DND-41 (cell line): Measurements from ENCODE around the gene KRTAP4-11.

Experiments
- ATAC-seq: fragments of 200-7000 bp; cut with Tn5 transposase; 3 replicates; pipeline ENCODE4 v1.9.1; 2021; ENCODE audit warnings: low read depth; ENCODE audit not compliant: insufficient read depth
- DNase-seq: peaks from one replicate; pipeline ENCODE4 v3.0.0-alpha.2; 2020
- H2AFZ ChIP-seq: 2 replicates; pipeline ENCODE4 v1.6.0; 2012; ENCODE audit warnings: low read depth, low read length
- H3K27ac ChIP-seq: 2 replicates; pipeline ENCODE4 v1.5.1; 2012; ENCODE audit warnings: low read length, inconsistent platforms
- H3K27me3 ChIP-seq: fragments of 200-600 bp; sonication (generic); 2 replicates; pipeline ENCODE4 v1.6.0; 2012; ENCODE audit warnings: low read length, mild to moderate bottlenecking, inconsistent platforms; ENCODE audit not compliant: insufficient read depth, poor library complexity
- H3K36me3 ChIP-seq: 2 replicates; pipeline ENCODE4 v1.5.1; 2012; ENCODE audit warnings: low read length, inconsistent platforms; ENCODE audit not compliant: insufficient read depth
- H3K4me1 ChIP-seq: 2 replicates; pipeline ENCODE4 v1.5.1; 2012; ENCODE audit warnings: mild to moderate bottlenecking, low read length; ENCODE audit not compliant: insufficient read depth
- H3K4me2 ChIP-seq: 2 replicates; pipeline ENCODE4 v1.6.0; 2012; ENCODE audit warnings: mild to moderate bottlenecking, moderate library complexity, low read length, inconsistent platforms; ENCODE audit not compliant: insufficient read depth
- H3K4me3 ChIP-seq, 2 experiments: fragments of 200-600 bp in 1 of 2; shearing (Covaris generic) in 1 of 2; 2 replicates each; pipeline ENCODE4 v1.5.1; 2012 to 2016; ENCODE audit warnings: inconsistent platforms in 2 of 2, low read length in 2 of 2, mild to moderate bottlenecking in 2 of 2, low read depth in 1 of 2, moderate library complexity in 1 of 2
- H3K79me2 ChIP-seq: 2 replicates; pipeline ENCODE4 v1.6.0; 2012; ENCODE audit warnings: low read length, inconsistent platforms; ENCODE audit not compliant: insufficient read depth
- H3K9ac ChIP-seq: 2 replicates; pipeline ENCODE4 v1.6.0; 2012; ENCODE audit warnings: low read depth, mild to moderate bottlenecking, inconsistent platforms, low read length, moderate library complexity
- H3K9me3 ChIP-seq: 2 replicates; pipeline ENCODE4 v1.5.1; 2012; ENCODE audit warnings: low read length, moderate library complexity, mild to moderate bottlenecking, inconsistent platforms; ENCODE audit not compliant: insufficient read depth, severe bottlenecking
- H4K20me1 ChIP-seq: 2 replicates; pipeline ENCODE4 v1.6.0; 2012; ENCODE audit warnings: low read length; ENCODE audit not compliant: insufficient read depth
- CTCF ChIP-seq: IDR thresholded peaks from 2 replicates; pipeline ENCODE4 v1.5.1; 2012; ENCODE audit warnings: borderline replicate concordance, low read length, moderate library complexity, mild to moderate bottlenecking; ENCODE audit not compliant: poor library complexity, severe bottlenecking; ENCODE audit errors: extremely low read depth
- EZH2 ChIP-seq: IDR thresholded peaks from 3 replicates; pipeline ENCODE4 v1.6.1; 2012; ENCODE audit warnings: borderline replicate concordance, low read depth, mild to moderate bottlenecking, moderate library complexity, low read length, inconsistent platforms; ENCODE audit not compliant: severe bottlenecking

The KRTAP4-11 gene

DNA sequence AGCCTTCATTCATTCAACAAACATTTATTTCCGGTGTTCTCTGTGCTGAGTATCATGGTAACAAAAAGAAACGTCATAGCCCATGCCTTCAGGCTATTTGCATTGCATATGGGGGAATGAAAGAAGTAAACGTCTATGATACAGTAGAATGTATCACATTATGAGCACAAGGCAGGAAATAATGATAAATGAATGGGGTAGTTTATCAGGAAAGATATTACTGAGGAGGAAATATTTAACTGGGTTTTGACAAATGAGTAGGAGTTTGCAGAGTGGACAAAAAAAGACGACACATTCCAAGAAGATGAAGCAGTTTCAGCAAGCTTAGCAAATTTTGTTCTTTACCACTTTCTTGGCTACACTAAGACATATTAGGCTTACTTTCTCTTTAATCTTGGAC lies 35.5 kb downstream of the KRTAP4-11 start:
- TF ChIP-seq CTCF (no peak), EZH2 (no peak)
- Histone ChIP-seq H3K27ac (no peak overlapping the region), H3K79me2 (no peaks in the 10 kb centered on the region), H3K9ac (no peak overlapping the region), H3K36me3 (no peaks in the 10 kb centered on the region), H3K27me3 (no peaks in the 10 kb centered on the region), H3K4me1 (no peaks in the 10 kb centered on the region), H2AFZ (no peak overlapping the region), H4K20me1 (no peaks in the 10 kb centered on the region), H3K4me2 (no peak overlapping the region), H3K4me3 (no peak overlapping the region), H3K9me3 (no peaks in the 10 kb centered on the region)
- no peak for DNase-seq
- no peak for ATAC-seq

DNA sequence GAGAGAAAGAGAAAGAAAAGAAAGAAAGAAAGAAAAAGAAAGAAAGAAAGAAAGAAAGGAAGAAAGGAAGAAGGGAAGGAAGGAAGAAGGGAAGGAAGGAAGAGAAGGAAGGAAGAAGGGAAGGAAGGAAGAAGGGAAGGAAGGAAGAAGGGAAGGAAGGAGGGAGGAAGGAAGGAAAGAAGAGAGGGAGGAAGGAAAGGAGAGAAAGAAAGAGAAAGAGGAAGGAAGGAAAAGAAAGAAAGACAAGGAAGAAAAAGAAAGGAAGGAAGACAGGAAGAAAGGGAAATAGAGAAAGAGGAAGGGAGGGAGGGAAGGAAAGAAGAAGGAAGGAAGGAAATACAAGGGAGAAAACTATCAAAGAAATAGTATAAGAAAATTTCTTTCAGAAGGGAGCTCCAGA lies 41.4 kb downstream of the KRTAP4-11 start:
- no peaks in the 10 kb centered on the region for H4K20me1 ChIP-seq
- ATAC-seq = no peak
- TF ChIP-seq CTCF = no peak
- no peak for TF ChIP-seq EZH2

GRCh38 chr17:41073676-41074075 lies 44.5 kb downstream of the KRTAP4-11 start:
- Histone ChIP-seq H3K27me3 (peaks cover 9% of the 10 kb centered on the region), H3K79me2 (no peaks in the 10 kb centered on the region), H3K9me3 (no peaks in the 10 kb centered on the region), H3K36me3 (no peaks in the 10 kb centered on the region), H3K4me3 (no peak overlapping the region), H3K27ac (no peak overlapping the region), H3K9ac (no peak overlapping the region), H4K20me1 (no peaks in the 10 kb centered on the region), H3K4me2 (no peak overlapping the region), H3K4me1 (no peaks in the 10 kb centered on the region), H2AFZ (no peak overlapping the region)
- ATAC-seq (no peak), DNase-seq (no peak)
- TF ChIP-seq CTCF (no peak), EZH2 (no peak)

More for the DNA sequence above, 41.4 kb downstream of the KRTAP4-11 start:
- Histone ChIP-seq H3K9ac (no peak overlapping the region), H3K27me3 (peaks cover 8% of the 10 kb centered on the region), H3K4me1 (no peaks in the 10 kb centered on the region), H2AFZ (no peak overlapping the region), H3K27ac (no peak overlapping the region), H3K79me2 (no peaks in the 10 kb centered on the region), H3K4me3 (no peak overlapping the region), H3K36me3 (no peaks in the 10 kb centered on the region), H3K4me2 (no peak overlapping the region), H3K9me3 (no peaks in the 10 kb centered on the region)
- DNase-seq = no peak
